Muscle of back (tissue), 11 donors: ENCODE measurements around the gene GABBR2. TPM values are rescaled to one million over a fixed set of nuclear protein-coding genes. Genes with fewer than 3 reads are reported as not detected.
A peak's percentile ranks its signal among the peaks of the same experiment; 100 is the strongest.
"Not testable (repeated sequence)": the region's sequence is repeated elsewhere in the genome, so short reads cannot be mapped to it uniquely, and the experiment has no call there.

ENCODE experiments used
- DNase-seq, 3 donors: peaks; one replicate each; pipeline versions ENCODE4 v3.0.0 to v3.0.0-alpha.2; 2013
- polyA plus RNA-seq, 10 donors: library from polyadenylated mRNA; unstranded; fragments of 120-200 nt; gene quantifications; one replicate each; pipeline ENCODE4 v1.2.1, GENCODE V29; 2013; ENCODE audit not compliant: insufficient read length in 10 of 10

The GABBR2 gene
- polyA plus RNA-seq, 10 donors: 0.38 to 1.7 (median 0.95) TPM

DNA sequence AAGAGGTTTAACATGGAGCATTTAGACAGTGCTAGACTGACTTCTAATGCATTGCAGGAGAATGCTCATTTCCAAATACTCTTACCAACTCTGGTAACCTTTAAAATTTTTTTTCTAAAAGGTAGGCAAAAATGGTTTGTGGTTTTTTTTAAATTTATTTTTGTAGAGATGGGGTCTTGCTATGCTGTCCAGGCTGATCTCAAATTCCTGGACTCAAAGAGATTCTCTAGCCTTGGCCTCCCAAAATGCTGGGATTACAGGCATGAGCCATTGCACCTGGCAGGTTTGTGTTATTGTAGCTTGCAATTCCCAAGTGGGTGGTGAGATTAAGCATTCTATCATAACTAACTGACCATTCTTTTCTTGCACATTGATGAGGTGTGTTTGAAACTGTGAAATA is 410.3 kb downstream of the GABBR2 start:
- DNase-seq: no peak

- no peak for DNase-seq
Observed at GRCh38 chr9:98295824-98296223, 412.9 kb downstream of the GABBR2 start.

DNA sequence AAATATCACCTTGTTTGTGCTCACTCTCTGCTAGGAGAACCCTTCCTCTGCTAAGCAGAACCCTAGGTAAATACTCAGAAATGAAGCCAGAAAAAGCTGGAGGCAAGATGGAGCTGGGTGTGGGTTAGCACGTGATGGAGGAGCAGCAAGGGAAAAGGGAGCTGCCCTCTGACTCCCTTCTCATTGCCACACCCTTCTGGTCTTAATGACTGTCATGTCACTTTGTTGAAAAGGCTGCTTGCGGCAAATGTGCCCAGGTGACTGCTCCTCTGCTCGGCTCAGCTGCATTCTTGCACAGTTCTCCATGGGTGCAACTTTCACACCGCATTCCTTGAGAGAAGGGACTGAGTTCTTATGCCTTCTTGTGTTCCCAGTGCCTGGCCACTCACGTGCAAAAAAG is 416.9 kb downstream of the GABBR2 start:
- no peak for DNase-seq

DNA sequence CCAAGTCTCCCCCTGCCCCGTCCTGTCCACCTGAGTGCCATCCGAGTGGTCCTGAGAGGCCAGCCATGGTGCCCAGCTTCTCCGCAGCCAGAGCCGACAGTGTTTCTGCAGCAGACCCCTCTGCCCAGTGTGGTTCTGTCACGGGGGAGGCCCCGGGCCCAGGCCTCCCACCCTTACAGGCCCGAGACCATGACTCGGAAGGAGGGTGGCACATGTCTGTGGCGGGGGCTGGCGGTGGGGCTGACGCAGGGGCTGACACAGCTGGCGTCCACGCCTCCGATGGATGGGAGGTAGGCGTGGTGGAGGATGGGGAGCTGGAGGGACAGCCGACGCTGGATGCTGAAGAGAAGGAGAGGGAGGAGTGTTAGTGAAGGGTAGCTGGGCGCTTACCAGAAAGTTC is 418.3 kb downstream of the GABBR2 start:
- no peak for DNase-seq

- DNase-seq: no peak
Observed at GRCh38 chr9:98289614-98290201, 419.0 kb downstream of the GABBR2 start.

DNA sequence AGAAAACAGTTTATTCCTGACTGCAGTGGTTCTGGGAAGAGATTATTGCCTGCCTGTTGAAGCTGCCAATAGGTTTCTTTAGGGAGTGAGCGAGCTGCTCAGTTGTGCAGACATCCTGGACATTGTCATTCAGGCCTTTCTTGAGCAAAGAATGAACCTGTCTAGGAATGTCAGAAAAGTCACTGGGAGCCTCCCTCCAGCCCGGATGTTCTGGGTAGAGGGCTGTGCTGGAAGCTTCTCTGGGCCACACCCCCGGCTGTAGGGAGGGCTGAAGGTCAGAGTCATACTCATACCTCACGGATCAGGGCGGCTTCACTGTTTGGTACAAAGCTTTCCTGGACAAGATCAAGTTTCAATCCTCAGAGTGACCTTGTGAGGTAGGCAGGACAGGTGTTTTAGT is 419.9 kb downstream of the GABBR2 start:
- no peak for DNase-seq

DNA sequence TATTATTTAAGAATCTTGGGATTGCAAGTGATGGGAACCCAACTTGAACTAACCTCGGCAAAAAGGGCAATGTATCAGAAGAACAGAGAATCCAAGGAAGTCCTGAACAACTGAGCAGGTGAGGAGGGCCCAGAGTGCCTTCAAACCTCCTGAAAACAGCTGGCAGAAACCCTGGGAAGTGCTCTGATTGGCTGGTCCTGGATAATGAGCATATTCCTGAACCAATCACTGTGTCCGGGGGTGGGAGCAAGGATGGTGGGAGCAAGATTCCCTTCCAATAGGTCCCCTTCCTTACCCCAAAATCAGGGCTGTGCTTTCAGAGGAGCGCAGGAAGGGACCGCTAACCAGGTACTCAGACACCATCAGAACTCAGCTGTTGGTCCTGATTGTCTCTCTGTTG is 421.4 kb downstream of the GABBR2 start:
- no peak for DNase-seq

- DNase-seq: no peak
Observed at GRCh38 chr9:98285446-98285845, 423.3 kb downstream of the GABBR2 start.

- DNase-seq: no peak
Observed at GRCh38 chr9:98284754-98285153, 424.0 kb downstream of the GABBR2 start.

- not testable (repeated sequence) for DNase-seq
Observed at GRCh38 chr9:98283143-98283542, 425.6 kb downstream of the GABBR2 start.

GRCh38 chr9:98281281-98281680 is 427.5 kb downstream of the GABBR2 start:
- no peak for DNase-seq

GRCh38 chr9:98280574-98280973 is 428.2 kb downstream of the GABBR2 start:
- DNase-seq: no peak

DNA sequence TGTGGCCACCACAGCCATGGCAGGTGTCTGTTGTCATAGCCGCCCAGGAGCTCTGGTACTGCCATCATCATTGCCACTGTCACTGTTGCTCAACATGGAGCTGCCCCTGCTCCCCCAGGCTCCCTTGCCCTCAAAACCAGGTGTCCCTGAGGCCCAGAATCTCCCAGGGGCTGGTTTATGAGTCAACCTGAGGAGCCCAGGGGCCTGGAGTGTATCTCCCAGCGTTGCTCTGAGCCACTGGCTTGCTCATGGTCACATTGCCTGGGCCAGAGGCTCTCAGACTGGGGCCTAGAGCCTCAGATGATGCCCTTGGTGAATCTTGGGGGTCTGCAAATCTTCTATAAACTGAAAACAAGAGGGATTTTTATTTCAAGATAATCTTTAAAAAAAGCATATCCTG is 428.6 kb downstream of the GABBR2 start:
- no peak for DNase-seq

DNA sequence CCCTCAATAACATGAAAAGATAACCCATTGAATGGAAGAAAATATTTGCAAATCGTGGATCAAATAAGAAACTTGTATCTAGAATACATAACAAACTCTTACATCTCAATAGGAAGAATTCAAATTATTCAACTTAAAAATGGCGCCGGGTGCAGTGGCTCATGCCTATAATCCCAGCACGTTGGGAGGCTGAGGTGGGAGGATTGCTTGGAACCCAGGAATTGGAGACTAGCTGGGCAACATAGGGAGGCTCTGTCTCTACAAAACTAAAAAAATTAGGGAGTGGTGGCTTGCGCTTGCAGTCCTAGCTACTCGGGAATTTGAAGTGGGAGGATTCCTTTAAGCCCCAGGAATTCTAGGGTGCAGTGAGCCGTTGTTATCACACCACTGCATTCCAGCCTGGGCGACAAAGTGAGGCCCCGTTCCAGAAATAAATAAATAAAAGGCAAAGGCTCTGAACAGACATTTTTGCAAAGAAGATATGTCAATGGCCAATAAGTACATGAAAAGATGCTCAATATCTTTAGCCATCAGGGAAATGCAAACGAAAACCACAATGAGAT is 431.7 kb downstream of the GABBR2 start:
- DNase-seq: no peak

GRCh38 chr9:98275159-98275558 is 433.6 kb downstream of the GABBR2 start:
- DNase-seq: no peak

GRCh38 chr9:98272083-98272482 is 436.7 kb downstream of the GABBR2 start:
- DNase-seq: no peak

DNA sequence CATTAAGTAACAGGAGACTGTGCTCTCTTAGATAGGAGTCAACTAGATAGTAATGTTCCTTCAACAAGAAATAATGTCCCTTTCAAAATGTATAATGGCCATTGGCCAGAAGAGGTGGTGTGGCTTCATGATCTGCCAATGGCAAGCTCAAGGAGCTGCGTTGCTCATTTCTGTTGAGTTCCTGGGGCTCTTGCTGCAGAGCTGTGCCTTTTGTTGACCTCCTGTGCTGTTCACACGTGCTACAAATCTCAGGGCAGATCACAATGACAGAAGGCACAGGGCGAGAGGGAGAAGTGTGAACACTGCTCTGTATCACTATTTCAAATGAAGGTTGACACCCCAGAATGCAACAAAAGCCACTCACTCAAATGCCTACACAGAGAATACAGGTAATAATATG is 437.3 kb downstream of the GABBR2 start:
- no peak for DNase-seq

DNA sequence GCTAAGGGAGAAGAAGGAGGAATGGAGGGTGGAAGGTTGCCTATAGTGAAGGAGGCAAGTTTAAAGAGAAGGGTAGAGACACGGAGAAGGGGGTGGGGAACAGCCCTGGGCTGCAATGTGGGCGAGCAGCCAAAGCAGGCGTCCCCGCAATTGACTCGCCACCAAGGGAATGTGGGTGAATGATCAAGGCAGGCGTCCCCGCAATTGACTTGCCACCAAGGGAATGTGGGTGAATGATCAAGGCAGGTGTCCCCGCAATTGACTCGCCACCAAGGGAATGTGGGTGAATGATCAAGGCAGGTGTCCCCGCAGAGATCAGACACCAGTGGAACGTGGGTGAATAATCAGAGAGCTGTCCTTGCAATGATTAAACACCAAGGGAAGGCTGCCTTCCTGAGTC is 438.5 kb downstream of the GABBR2 start:
- DNase-seq: not testable (repeated sequence)

DNA sequence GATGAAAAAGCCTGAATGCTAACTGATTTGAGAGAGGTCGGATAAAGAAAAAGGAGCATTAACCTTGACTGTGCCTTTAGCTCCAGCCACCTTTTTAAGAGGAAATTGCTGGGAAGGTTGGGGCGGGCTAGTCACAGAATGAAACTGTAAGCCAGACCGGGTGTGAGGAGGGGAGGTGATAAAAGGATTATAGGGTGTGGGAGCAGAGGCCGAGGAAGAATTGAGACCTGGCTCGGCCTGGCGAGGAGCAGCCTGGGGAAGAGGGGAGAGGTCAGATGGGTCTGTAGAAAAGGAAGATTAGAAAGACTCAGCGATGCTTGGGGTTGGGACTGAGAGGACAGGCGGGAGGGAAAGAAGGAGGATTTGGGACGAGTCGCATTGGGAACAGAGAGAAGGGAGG is 439.1 kb downstream of the GABBR2 start:
- DNase-seq: not testable (repeated sequence)

GRCh38 chr9:98267556-98267955 is 441.2 kb downstream of the GABBR2 start:
- not testable (repeated sequence) for DNase-seq

DNA sequence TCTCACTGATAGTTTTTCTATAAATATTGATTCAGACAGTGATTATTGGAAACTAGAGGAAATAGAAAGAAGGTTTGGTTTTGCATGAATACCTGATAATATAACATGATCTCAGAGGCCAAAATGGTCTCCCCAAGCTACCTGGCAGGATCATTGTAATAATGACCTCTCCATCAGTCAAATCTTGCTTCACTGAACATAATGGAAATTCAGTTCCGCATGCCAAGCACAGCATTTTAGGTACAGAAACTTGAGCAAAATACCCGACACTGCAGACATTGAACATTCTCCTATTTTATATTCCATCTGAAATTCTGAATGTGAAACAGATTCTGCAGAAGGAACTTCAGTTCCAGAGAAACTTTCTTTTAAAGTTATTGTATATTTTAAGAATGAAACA is 444.2 kb downstream of the GABBR2 start:
- DNase-seq: no peak

DNA sequence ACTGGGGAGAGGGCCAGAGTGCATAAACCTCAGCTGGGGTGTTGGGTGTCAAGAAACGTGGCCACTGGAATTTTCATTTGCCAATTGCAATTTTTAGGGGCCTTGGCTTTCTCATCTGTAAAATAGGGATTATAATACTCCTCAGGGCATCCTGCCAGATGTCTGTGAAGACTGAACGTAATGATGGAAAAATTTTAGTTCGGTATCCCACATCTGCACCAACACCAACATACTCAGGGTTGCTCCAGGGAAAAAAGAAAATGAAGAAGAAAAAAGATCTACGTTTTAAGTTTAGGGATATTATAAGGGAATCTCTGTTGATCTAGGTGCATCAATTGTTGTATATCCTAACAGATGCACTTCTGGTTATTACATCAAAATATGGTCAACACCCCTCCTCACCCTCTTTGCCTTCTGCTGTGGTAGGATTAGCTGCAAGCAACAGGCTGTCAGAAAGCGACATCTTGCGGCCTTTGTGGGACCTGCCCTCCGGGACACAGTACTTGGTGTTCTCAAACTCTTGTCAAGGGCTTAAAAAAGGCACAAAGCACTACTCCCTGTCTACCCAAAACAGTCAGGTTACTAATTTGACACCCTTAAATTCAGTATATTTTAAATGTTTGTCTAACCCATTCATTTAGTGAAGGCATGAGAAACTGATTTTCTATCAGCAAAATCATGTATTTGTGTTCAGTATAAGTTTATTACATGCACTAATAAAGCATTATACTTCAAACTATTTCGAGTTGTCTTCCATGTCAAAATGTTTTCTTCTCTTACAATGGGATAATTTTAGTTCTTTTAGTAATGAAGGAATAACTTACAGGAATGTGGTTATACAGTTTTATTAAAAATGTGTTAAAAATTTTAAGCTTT is 445.0 kb downstream of the GABBR2 start:
- peak; percentile 64 to 83 (median 70) for DNase-seq

GRCh38 chr9:98263080-98263479 is 445.7 kb downstream of the GABBR2 start:
- DNase-seq: no peak
